Activated T-helper 1 cell treated with anti-CD3 and anti-CD28 coated beads, Interleukin-12 subunit alpha, Interleukin-12 subunit beta, Interleukin-2, Interleukin-4 antibody, amounts not matched to agents 30 ng/mL and 10 ng/mL and 1 ng/mL, durations not matched to agents 14 hours and 24 hours and 36 hours (primary cell): ENCODE measurements around the gene SENP3. TPM values are rescaled to one million over a fixed set of nuclear protein-coding genes. Genes with fewer than 3 reads are reported as not detected.
A peak's percentile ranks its signal among the peaks of the same experiment; 100 is the strongest.

Experiments
- DNase-seq: peaks from one replicate; pipeline ENCODE4 v3.0.0; 2021; ENCODE audit warnings: low spot score
- H3K27ac Mint-ChIP-seq: one replicate; pipeline ENCODE4 v1.8.0; 2021; ENCODE audit warnings: mild to moderate bottlenecking, mixed read lengths
- H3K27me3 Mint-ChIP-seq: one replicate; pipeline ENCODE4 v1.8.0; 2022; ENCODE audit warnings: mild to moderate bottlenecking, moderate library complexity, mixed read lengths; ENCODE audit not compliant: insufficient read depth
- H3K36me3 Mint-ChIP-seq: one replicate; pipeline ENCODE4 v1.8.0; 2021; ENCODE audit warnings: low read depth, mixed read lengths
- H3K4me1 Mint-ChIP-seq: one replicate; pipeline ENCODE4 v1.8.0; 2021; ENCODE audit warnings: low read depth, mixed read lengths
- H3K4me3 Mint-ChIP-seq: one replicate; pipeline ENCODE4 v1.8.0; 2021; ENCODE audit warnings: mild to moderate bottlenecking, moderate library complexity, mixed read lengths
- H3K9me3 Mint-ChIP-seq: one replicate; pipeline ENCODE4 v1.8.0; 2021; ENCODE audit warnings: mixed read lengths
- intact Hi-C: fragments of 100-400 bp; cut with micrococcal nuclease; formaldehyde crosslinking; loops from one replicate; pipeline ENCODE4 v1.15.1; 2024
- total RNA-seq: library from RNA; stranded (reverse); gene quantifications from 2 replicates; pipeline ENCODE4 v1.2.3, GENCODE V29; 2022

The SENP3 gene
- total RNA-seq, 1 donor from 2014 or later = 102 TPM

- DNase-seq = no peak
Observed at GRCh38 chr17:7582396-7583252, 20.9 kb downstream of the SENP3 start.

GRCh38 chr17:7583253-7584109, 21.8 kb downstream of the SENP3 start, which contains the start of gene MPDU1:
Gene MPDU1 (plus strand): TSS chr17:7583852. CDS start chr17:7583863, 11 bp downstream.
- no peaks in the 10 kb centered on the region for H3K9me3 Mint-ChIP-seq

More at GRCh38 chr17:7582396-7583252, 20.9 kb downstream of the SENP3 start:
- intact Hi-C loops = loop anchor here (1.0 to 10.0 kb wide), 4 partner anchors 10 to 572 kb away; partner anchors contain the start of genes PER1, POLR2A and SENP3
- peaks cover 63% of the 10 kb centered on the region for H3K4me1 Mint-ChIP-seq
- H3K9me3 Mint-ChIP-seq = no peaks in the 10 kb centered on the region
- peak overlapping the region; percentile 98 for H3K4me3 Mint-ChIP-seq
- H3K27ac Mint-ChIP-seq = peak overlapping the region; percentile 68
- H3K27me3 Mint-ChIP-seq = no peaks in the 10 kb centered on the region
- peaks cover 44% of the 10 kb centered on the region for H3K36me3 Mint-ChIP-seq

GRCh38 chr17:7586673-7587419, 25.1 kb downstream of the SENP3 start:
- no peak overlapping the region for H3K27ac Mint-ChIP-seq

More at GRCh38 chr17:7583253-7584109, 21.8 kb downstream of the SENP3 start, which contains the start of gene MPDU1:
- peaks cover 54% of the 10 kb centered on the region for H3K4me1 Mint-ChIP-seq
- peaks cover 43% of the 10 kb centered on the region for H3K36me3 Mint-ChIP-seq
- peak within 1 kb of the TSS; percentile 100 for H3K27ac Mint-ChIP-seq
- peak; percentile 95 for DNase-seq
- no peaks in the 10 kb centered on the region for H3K27me3 Mint-ChIP-seq
- peak within 1 kb of the TSS; percentile 98 for H3K4me3 Mint-ChIP-seq
- intact Hi-C loops = loop anchor here (1.0 to 10.0 kb wide), 6 partner anchors 11 to 571 kb away; partner anchors contain the start of genes PER1, POLR2A, SENP3 and WRAP53

GRCh38 chr17:7587420-7588151, 25.9 kb downstream of the SENP3 start:
- no peak for DNase-seq
- Mint-ChIP-seq H3K36me3 (peaks cover 32% of the 10 kb centered on the region), H3K4me3 (no peak overlapping the region), H3K27ac (peak overlapping the region; percentile 36), H3K9me3 (no peaks in the 10 kb centered on the region), H3K4me1 (peaks cover 21% of the 10 kb centered on the region), H3K27me3 (no peaks in the 10 kb centered on the region)
- intact Hi-C loops = loop anchor here (10.0 kb wide), 1 partner anchor 567 kb away; the partner anchor contains the start of gene PER1

More at GRCh38 chr17:7586673-7587419, 25.1 kb downstream of the SENP3 start:
- Mint-ChIP-seq H3K36me3 (peaks cover 32% of the 10 kb centered on the region), H3K9me3 (no peaks in the 10 kb centered on the region), H3K4me1 (peaks cover 27% of the 10 kb centered on the region), H3K4me3 (no peak overlapping the region), H3K27me3 (no peaks in the 10 kb centered on the region)
- DNase-seq = no peak
- intact Hi-C loops = loop anchor here (10.0 kb wide), 1 partner anchor 568 kb away; the partner anchor contains the start of gene PER1

- no peaks in the 10 kb centered on the region for H3K27me3 Mint-ChIP-seq
- intact Hi-C loops = loop anchor here (10.0 kb wide), 1 partner anchor 566 kb away; the partner anchor contains the start of gene PER1
- H3K27ac Mint-ChIP-seq = no peak overlapping the region
- peaks cover 40% of the 10 kb centered on the region for H3K36me3 Mint-ChIP-seq
- H3K4me1 Mint-ChIP-seq = peaks cover 15% of the 10 kb centered on the region
- no peaks in the 10 kb centered on the region for H3K9me3 Mint-ChIP-seq
- H3K4me3 Mint-ChIP-seq = no peak overlapping the region
- DNase-seq = no peak
Observed at GRCh38 chr17:7588553-7589203, 27.0 kb downstream of the SENP3 start.

- H3K27ac Mint-ChIP-seq = no peak overlapping the region
- intact Hi-C loops = loop anchor here (10.0 kb wide), 1 partner anchor 565 kb away; the partner anchor contains the start of gene PER1
- H3K36me3 Mint-ChIP-seq = peaks cover 44% of the 10 kb centered on the region
- H3K27me3 Mint-ChIP-seq = no peaks in the 10 kb centered on the region
- H3K9me3 Mint-ChIP-seq = no peaks in the 10 kb centered on the region
- DNase-seq = peak; percentile 52
- peaks cover 15% of the 10 kb centered on the region for H3K4me1 Mint-ChIP-seq
- H3K4me3 Mint-ChIP-seq = no peak overlapping the region
Observed at GRCh38 chr17:7589204-7589868, 27.6 kb downstream of the SENP3 start.

- no peak within 1 kb of the TSS for H3K4me3 Mint-ChIP-seq
- DNase-seq = no peak
- intact Hi-C loops = loop anchor here (10.0 kb wide), 1 partner anchor 565 kb away; the partner anchor contains the start of gene PER1
- H3K27ac Mint-ChIP-seq = no peak within 1 kb of the TSS
- peaks cover 44% of the 10 kb centered on the region for H3K36me3 Mint-ChIP-seq
- no peaks in the 10 kb centered on the region for H3K9me3 Mint-ChIP-seq
- peaks cover 8% of the 10 kb centered on the region for H3K4me1 Mint-ChIP-seq
- H3K27me3 Mint-ChIP-seq = no peaks in the 10 kb centered on the region
Observed at GRCh38 chr17:7589891-7590691, 28.4 kb downstream of the SENP3 start, which contains the start of gene SOX15. Gene SOX15 (minus strand): TSS chr17:7590094. CDS start chr17:7589676, 418 bp downstream.

- H3K27me3 Mint-ChIP-seq = no peaks in the 10 kb centered on the region
- H3K36me3 Mint-ChIP-seq = peaks cover 48% of the 10 kb centered on the region
- H3K27ac Mint-ChIP-seq = no peak overlapping the region
- peaks cover 2% of the 10 kb centered on the region for H3K4me1 Mint-ChIP-seq
- H3K9me3 Mint-ChIP-seq = no peaks in the 10 kb centered on the region
- H3K4me3 Mint-ChIP-seq = no peak overlapping the region
- no peak for DNase-seq
- intact Hi-C loops = no loop called here
Observed at GRCh38 chr17:7590743-7591142, 29.0 kb downstream of the SENP3 start.

GRCh38 chr17:7591596-7591995, 29.9 kb downstream of the SENP3 start:
- no peak for DNase-seq
- Mint-ChIP-seq H3K9me3 (no peaks in the 10 kb centered on the region), H3K27ac (no peak overlapping the region), H3K4me1 (no peaks in the 10 kb centered on the region), H3K27me3 (no peaks in the 10 kb centered on the region), H3K4me3 (no peak overlapping the region), H3K36me3 (peaks cover 50% of the 10 kb centered on the region)
- intact Hi-C loops = no loop called here

- DNase-seq = no peak
- intact Hi-C loops = no loop called here
- Mint-ChIP-seq H3K27me3 (no peaks in the 10 kb centered on the region), H3K4me1 (no peaks in the 10 kb centered on the region), H3K9me3 (no peaks in the 10 kb centered on the region), H3K4me3 (no peak overlapping the region), H3K36me3 (peaks cover 52% of the 10 kb centered on the region), H3K27ac (no peak overlapping the region)
Observed at GRCh38 chr17:7592422-7593021, 30.8 kb downstream of the SENP3 start.
